Bone marrow (tissue), 2 donors: ENCODE results near the gene NETO2.
"Not testable (repeated sequence)": the region's sequence is repeated elsewhere in the genome, so short reads cannot be mapped to it uniquely, and the experiment has no call there.

Experiments used
- DNase-seq, 2 donors: peaks; one replicate each; lab custom pipeline; 2025; lab: John Stamatoyannopoulos, UW

The NETO2 gene, protein sequence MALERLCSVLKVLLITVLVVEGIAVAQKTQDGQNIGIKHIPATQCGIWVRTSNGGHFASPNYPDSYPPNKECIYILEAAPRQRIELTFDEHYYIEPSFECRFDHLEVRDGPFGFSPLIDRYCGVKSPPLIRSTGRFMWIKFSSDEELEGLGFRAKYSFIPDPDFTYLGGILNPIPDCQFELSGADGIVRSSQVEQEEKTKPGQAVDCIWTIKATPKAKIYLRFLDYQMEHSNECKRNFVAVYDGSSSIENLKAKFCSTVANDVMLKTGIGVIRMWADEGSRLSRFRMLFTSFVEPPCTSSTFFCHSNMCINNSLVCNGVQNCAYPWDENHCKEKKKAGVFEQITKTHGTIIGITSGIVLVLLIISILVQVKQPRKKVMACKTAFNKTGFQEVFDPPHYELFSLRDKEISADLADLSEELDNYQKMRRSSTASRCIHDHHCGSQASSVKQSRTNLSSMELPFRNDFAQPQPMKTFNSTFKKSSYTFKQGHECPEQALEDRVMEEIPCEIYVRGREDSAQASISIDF

DNA sequence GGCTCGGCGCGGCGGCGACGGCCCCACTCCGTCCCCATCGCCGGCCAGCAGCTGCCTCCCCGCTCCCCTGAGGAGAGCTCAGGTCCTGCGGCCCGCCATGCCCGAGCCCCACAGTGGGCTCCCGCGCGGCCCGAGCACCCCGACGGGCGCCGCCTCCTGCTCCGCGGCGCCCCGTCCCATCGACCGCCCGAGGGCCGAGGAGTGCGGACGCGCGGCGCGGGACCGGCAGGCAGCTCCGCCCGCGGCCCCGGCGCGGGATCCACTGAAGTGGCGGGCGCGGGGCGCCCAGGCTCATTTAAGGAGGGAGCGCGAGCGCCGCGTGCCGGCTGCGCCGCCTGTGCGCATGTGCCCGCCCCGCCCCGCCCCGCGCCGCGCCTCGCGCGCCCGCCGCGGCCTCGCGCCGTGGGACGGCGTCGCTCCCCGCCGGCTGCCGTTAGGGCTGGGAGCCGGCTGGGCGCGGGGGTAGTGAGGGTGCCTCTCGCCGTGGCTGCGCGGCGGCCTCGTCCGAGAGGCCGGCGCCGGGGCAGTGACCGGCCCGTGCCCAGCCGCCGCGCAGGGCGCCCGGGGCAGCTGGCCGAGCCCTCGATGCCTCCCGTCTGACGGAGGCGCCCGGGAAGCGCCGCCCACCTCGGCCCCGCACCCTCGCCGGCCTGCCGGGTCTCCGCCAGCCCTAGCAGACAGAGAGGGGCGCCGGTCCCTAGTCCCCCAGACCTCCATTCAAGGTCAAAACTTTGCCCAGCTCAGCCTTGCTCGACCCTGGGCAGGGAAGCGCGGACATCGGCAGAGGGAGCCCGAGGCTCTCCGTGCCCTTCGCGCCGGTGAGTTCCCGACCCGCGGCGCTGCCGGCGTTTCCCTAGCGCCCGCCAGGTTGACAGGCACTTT is at the start of gene NETO2:
NETO2 (minus strand) TSS at position 269 of the 882 bp plus-strand sequence. CDS start 333 bp downstream, outside the sequence.
- DNase-seq: peak in 1 of 2 donors; percentile 81

- DNase-seq: no peak
Measured at GRCh38 chr16:47182318-47182717, 38.6 kb upstream of the NETO2 start.

GRCh38 chr16:47181066-47181465 is 37.3 kb upstream of the NETO2 start:
- DNase-seq: not testable (repeated sequence)

DNA sequence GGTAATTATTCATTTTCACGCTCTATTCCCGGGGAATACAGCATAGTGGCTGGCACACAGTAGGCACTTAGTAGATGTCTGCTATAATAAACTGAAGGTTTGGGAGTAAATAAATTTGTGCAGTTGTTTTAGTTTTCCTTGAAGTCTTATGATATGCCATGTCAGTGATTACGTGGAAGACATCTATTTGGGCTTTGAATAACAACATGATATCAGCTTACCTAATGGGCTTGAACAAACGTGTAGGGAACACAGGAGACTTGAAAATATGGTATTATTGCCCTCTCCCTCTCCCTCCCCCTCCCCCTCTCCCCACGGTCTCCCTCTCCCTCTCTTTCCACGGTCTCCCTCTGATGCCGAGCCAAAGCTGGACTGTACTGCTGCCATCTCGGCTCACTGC is 36.3 kb upstream of the NETO2 start:
- DNase-seq: no peak

- DNase-seq: no peak
Measured at GRCh38 chr16:47175152-47175551, 31.4 kb upstream of the NETO2 start.

- no peak for DNase-seq
Measured at GRCh38 chr16:47162670-47163420, 19.1 kb upstream of the NETO2 start.

DNA sequence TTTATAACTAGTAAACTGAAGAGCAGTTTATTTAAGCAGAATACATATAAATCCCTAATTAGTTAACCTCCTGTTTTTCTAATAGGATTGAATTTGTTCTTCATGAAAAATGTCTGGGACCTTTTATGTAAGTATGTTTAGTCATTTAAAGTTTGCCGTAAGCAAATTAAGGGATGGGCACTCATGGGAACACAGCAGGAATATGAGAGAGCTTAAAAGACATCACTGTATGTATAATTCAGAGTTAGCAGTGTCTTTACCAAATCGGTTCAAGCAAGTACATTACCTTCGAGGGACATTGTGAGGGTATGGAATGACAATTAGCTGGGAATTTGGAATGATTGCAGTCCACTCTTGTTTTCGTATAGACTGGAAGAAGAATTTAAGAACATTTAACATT is 17.7 kb upstream of the NETO2 start:
- DNase-seq: no peak

- no peak for DNase-seq
Measured at GRCh38 chr16:47160422-47160821, 16.7 kb upstream of the NETO2 start.

DNA sequence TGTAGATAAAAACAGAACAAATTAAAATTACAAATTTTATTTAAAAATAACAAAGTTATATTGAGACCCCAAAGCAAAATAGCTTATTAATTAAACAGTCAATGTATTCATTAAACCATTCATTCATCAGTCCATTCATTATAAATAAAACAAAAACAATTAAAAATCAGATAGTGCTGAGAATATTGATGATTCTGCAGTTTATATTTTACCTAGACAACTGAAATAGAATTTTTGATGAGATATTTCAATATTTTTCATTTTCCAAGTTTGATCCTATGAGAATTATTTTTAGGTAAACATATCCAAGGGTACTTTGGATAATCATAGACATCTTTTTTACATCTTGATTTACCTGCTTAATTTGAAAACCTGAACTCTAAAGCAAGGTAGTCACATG is 15.2 kb upstream of the NETO2 start:
- no peak for DNase-seq

DNA sequence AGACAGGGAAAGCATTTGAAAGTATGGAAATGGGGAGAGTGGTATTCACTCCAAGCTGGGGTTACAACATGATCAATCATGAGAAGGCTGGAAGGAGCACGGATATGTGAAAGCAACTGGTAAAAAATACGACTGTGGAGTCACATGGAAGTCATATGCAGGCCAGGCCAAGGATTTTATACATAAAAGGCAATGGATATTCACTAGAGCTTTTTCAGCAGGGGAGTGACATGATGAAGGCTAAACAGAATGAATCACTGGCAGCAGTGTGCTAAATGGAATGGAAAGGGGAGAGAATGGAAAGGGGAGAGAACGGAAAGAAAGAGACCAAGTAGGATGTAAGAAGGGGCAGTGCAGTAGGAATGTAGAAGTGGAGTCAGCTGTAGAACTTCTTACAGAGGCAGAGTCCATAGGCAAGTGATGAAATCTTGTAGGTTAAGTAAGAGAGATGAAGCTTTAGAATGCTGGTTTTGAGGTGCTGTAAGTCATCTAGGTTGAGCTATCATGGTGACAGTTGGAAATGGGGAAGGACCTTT is 13.0 kb upstream of the NETO2 start:
- no peak for DNase-seq

DNA sequence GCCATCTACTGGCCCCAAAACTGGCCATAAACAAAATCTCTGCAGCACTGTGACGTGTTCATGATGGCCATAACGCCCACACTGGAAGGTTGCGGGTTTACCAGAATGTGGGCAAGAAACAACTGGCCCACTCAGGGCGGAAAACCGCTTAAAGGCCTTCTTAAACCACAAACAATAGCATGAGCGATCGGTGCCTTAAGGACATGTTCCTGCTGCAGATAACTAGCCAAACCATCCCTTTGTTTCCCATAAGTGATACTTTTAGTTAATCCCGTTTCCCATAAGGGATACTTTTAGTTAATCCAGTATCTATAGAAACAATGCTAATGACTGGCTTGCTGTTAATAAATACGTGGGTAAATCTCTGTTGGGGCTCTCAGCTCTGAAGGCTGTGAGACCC is 8.8 kb upstream of the NETO2 start:
- not testable (repeated sequence) for DNase-seq

- DNase-seq: no peak
Measured at GRCh38 chr16:47150067-47150466, 6.3 kb upstream of the NETO2 start.

GRCh38 chr16:47144559-47144877 is 773 bp upstream of the NETO2 start:
- no peak for DNase-seq

DNA sequence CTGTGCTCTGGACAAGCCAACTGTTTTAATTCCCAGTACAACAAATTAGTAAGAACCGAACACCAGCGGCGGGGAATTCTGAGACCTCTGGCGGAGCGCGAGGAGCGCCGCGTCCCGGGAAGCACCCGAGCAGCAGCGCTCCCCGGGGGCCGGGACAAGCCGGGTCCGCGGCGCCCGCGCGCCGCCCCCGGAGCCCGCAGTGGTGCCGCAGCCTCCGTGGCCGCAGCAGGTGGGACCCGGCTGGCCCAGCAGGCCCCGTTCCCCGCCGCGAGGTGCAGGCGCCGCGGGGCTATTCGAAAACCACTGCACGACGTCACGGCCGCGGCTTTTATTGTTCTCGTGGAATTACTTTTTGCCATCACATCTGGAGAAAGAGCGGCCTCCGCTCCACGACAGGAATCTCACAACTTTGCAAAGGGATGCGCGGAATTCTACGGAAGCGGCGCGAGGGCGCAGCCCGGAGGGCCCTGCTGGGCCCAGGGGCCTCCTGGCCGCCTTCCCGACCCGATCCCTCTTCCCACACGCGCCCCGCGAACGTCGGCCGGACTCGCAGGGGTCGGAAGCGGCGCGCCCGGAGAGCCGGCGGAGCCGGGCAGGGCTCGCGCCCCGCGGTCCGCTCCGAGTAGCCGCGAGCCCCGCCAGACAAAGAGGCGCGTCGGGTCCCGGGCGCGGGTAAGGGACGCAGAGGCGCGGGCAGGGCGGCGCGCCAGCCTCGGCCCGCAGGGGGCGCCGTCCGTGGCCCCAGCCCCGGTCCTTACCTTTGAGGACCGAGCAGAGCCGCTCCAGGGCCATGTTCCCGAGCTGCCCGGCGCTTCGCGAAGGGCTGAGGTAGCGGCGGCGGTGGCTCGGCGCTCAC is 696 bp downstream of the NETO2 start:
- DNase-seq: peak in 1 of 2 donors; percentile 65

DNA sequence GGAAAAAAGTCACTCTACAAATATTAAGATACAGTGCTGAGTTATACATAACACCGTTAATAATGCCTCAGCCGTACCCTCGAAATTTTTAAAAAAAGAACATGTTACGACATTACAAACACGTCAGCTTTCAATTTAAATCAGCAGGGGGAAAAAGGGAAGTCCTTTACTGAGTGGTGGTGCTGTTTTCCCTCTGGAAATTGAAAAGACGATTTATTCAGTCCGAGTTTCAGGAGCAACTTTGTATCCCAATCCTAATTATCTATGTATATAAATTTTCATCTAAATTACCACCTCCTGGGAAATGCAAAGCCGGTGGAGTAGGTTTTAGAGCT is 1.3 kb downstream of the NETO2 start:
- no peak for DNase-seq

DNA sequence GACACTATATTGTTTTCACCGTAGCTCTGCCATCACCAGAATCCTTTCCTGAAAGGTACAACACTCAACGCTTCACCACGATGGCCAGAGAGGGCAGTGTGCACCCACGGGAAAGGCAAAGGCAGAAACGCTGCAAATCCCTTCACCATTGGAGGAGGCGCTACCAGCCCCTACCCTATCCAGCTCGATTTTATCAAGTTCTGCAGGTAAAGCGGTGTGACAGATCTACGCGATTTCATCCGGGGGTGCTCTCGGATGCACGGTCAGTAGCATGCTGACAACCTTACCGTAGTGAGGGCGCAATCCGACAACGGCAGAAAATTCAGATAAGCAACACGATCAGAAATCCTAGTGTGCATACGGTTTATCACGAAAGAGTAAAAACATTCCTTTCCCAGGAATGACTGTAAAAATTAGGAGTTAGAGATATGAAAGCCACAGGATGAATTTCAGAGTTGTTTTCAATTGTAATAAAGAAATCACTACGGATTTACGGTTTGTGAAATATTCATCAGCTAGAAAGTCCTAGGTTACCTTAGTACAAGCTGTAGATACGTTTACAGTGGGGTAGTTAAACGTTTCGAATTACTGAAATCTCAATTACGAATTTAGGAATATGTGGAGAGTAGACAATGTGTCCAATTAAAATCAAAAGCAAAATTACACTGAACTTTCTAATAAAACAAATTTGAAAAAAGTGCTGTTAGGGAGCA is 1.8 kb downstream of the NETO2 start:
- DNase-seq: peak; percentile 37 to 60

GRCh38 chr16:47140686-47141085 is 3.1 kb downstream of the NETO2 start:
- no peak for DNase-seq

- no peak for DNase-seq
Measured at GRCh38 chr16:47139561-47140185, 4.1 kb downstream of the NETO2 start.

- not testable (repeated sequence) for DNase-seq
Measured at GRCh38 chr16:47137925-47138324, 5.8 kb downstream of the NETO2 start.
